Right atrium auricular region (tissue), 2 donors: ENCODE data around the gene SUSD2. TPM values are rescaled to one million over a fixed set of nuclear protein-coding genes. Genes with fewer than 3 reads are reported as not detected.

Experiments used
- DNase-seq: peaks from one replicate; pipeline ENCODE4 v3.0.0-alpha.2; 2019; ENCODE audit warnings: low spot score
- H3K27ac ChIP-seq, 2 donors: fragments of 200-600 bp; sonication (generic); 1 replicate in 1 of 2; 2 replicates in 1 of 2; pipeline ENCODE4 v1.5.1; 2016 to 2019
- H3K27me3 ChIP-seq, 2 donors: fragments of 200-600 bp; sonication (generic); one replicate each; pipeline versions ENCODE4 v1.5.1 to v1.6.0; 2017 to 2019
- H3K36me3 ChIP-seq: fragments of 200-600 bp; sonication (generic); one replicate; pipeline ENCODE4 v1.5.1; 2016
- H3K4me1 ChIP-seq, 2 donors: fragments of 200-600 bp; sonication (generic); one replicate each; pipeline versions ENCODE4 v1.5.1 to v1.6.0; 2017 to 2019
- H3K4me3 ChIP-seq, 2 donors: fragments of 200-600 bp; sonication (generic); 1 replicate in 1 of 2; 2 replicates in 1 of 2; pipeline ENCODE4 v1.5.1; 2017 to 2019; ENCODE audit warnings: mild to moderate bottlenecking in 1 of 2, moderate library complexity in 1 of 2
- H3K9me3 ChIP-seq, 2 donors: fragments of 200-600 bp; sonication (generic); one replicate each; pipeline ENCODE4 v1.5.1; 2019
- CTCF ChIP-seq, 2 donors: fragments of 200-600 bp; sonication (generic); IDR thresholded peaks; one replicate each; pipeline ENCODE4 v1.5.1; 2019; ENCODE audit warnings: antibody characterized with exemption in 2 of 2
- total RNA-seq, 2 donors: library from RNA; depleted of rRNA; stranded (reverse); fragments of >200 nt; gene quantifications; one replicate each; pipeline ENCODE4 v1.1.0, GENCODE V29; 2016

Gene SUSD2
- total RNA-seq, 2 donors from 2014 or later, result 4.9 to 9.5 TPM

- no peaks in the 10 kb centered on the region for H3K9me3 ChIP-seq
- peak overlapping the region; percentile 73 to 80 for H3K27ac ChIP-seq
- H3K27me3 ChIP-seq, result no peaks in the 10 kb centered on the region
- H3K4me3 ChIP-seq, result no peak overlapping the region
- peaks cover 0 to 68% of the 10 kb centered on the region in 2 donors for H3K4me1 ChIP-seq
- no peak for TF ChIP-seq CTCF (IDR thresholded peaks at IDR 0.05)
- no peak for DNase-seq
- H3K36me3 ChIP-seq, result peaks cover 13% of the 10 kb centered on the region
Measured at GRCh38 chr22:24178021-24178431, 3.3 kb upstream of the SUSD2 start.

- peaks cover 0 to 68% of the 10 kb centered on the region in 2 donors for H3K4me1 ChIP-seq
- H3K27ac ChIP-seq, result peak overlapping the region; percentile 73 to 80
- H3K36me3 ChIP-seq, result peaks cover 8% of the 10 kb centered on the region
- no peaks in the 10 kb centered on the region for H3K9me3 ChIP-seq
- peak in 1 of 2 donors; percentile 32 for TF ChIP-seq CTCF (IDR thresholded peaks at IDR 0.05)
- H3K4me3 ChIP-seq, result no peak overlapping the region
- H3K27me3 ChIP-seq, result no peaks in the 10 kb centered on the region
- no peak for DNase-seq
Measured at GRCh38 chr22:24178502-24179440, 2.5 kb upstream of the SUSD2 start.

- H3K27ac ChIP-seq, result peak overlapping the region; percentile 21 to 53
- H3K36me3 ChIP-seq, result peaks cover 8% of the 10 kb centered on the region
- peaks cover 0 to 65% of the 10 kb centered on the region in 2 donors for H3K4me1 ChIP-seq
- no peaks in the 10 kb centered on the region for H3K9me3 ChIP-seq
- no peak for DNase-seq
- no peak overlapping the region for H3K4me3 ChIP-seq
- no peaks in the 10 kb centered on the region for H3K27me3 ChIP-seq
- TF ChIP-seq CTCF (IDR thresholded peaks at IDR 0.05), result no peak
Measured at GRCh38 chr22:24179478-24180210, 1.6 kb upstream of the SUSD2 start.

GRCh38 chr22:24180316-24181087 lies 785 bp upstream of the SUSD2 start:
- peaks cover 8% of the 10 kb centered on the region for H3K36me3 ChIP-seq
- no peak overlapping the region for H3K4me3 ChIP-seq
- H3K9me3 ChIP-seq, result no peaks in the 10 kb centered on the region
- peaks cover 0 to 56% of the 10 kb centered on the region in 2 donors for H3K4me1 ChIP-seq
- no peak for DNase-seq
- peak overlapping the region; percentile 53 to 60 for H3K27ac ChIP-seq
- H3K27me3 ChIP-seq, result no peaks in the 10 kb centered on the region
- TF ChIP-seq CTCF (IDR thresholded peaks at IDR 0.05), result no peak
